Suprapubic skin (tissue), 4 donors: ENCODE data around the gene ARHGEF3.

Source experiments
- CTCF ChIP-seq, 2 donors: fragments of 200-600 bp in 1 of 2; fragments of 450-650 bp in 1 of 2; sonication (generic) in 1 of 2; IDR thresholded peaks; one replicate each; pipeline ENCODE4 v1.5.1; 2016 to 2019; ENCODE audit warnings: antibody characterized with exemption in 2 of 2, mild to moderate bottlenecking in 1 of 2, moderate library complexity in 1 of 2
- POLR2A ChIP-seq, 2 donors: fragments of 450-650 bp; IDR thresholded peaks; one replicate each; pipeline ENCODE4 v1.6.1; 2017; ENCODE audit warnings: antibody characterized with exemption in 2 of 2, mild to moderate bottlenecking in 2 of 2, moderate library complexity in 2 of 2
- POLR2AphosphoS5 ChIP-seq, 3 donors: sonication (generic); formaldehyde crosslinking; IDR thresholded peaks; one replicate each; pipeline ENCODE4 v1.6.1; 2017; ENCODE audit warnings: antibody characterized with exemption in 3 of 3

GRCh38 chr3:56706629-56707028, 95.1 kb downstream of the ARHGEF3 start:
- TF ChIP-seq CTCF (IDR thresholded peaks at IDR 0.05) (no peak), POLR2A (IDR thresholded peaks at IDR 0.05) (no peak), POLR2AphosphoS5 (IDR thresholded peaks at IDR 0.05) (no peak)
